Activated CD8-positive, alpha-beta T cell treated with anti-CD3 and anti-CD28 coated beads for 36 hours (primary cell): ENCODE data around the gene LRRC4C. TPM values are rescaled to one million over a fixed set of nuclear protein-coding genes. Genes with fewer than 3 reads are reported as not detected.
"Not testable (repeated sequence)": the region's sequence is repeated elsewhere in the genome, so short reads cannot be mapped to it uniquely, and the experiment has no call there.

Experiments used
- ATAC-seq: fragments of 200-7000 bp; cut with Tn5 transposase; one replicate; pipeline ENCODE4 v1.10.0; 2021; ENCODE audit warnings: mild to moderate bottlenecking, moderate library complexity
- CTCF ChIA-PET: fragments of 350-600 bp; sonication (Branson Sonifier 250); formaldehyde crosslinking; loops from one replicate; lab custom pipeline; 2021; ENCODE audit warnings: antibody characterized with exemption; lab: Charles Lee
- POLR2A ChIA-PET: fragments of 350-600 bp; sonication (Branson Sonifier 250); formaldehyde crosslinking; loops from one replicate; lab custom pipeline; 2021; ENCODE audit warnings: antibody characterized with exemption; lab: Charles Lee
- DNase-seq: peaks from one replicate; pipeline ENCODE4 v3.0.0-alpha.2; 2020
- H3K27ac Mint-ChIP-seq: one replicate; pipeline ENCODE4 v1.8.0; 2021; ENCODE audit warnings: mild to moderate bottlenecking, mixed read lengths
- H3K27me3 Mint-ChIP-seq: one replicate; pipeline ENCODE4 v1.8.0; 2021; ENCODE audit warnings: mixed read lengths
- H3K36me3 Mint-ChIP-seq: one replicate; pipeline ENCODE4 v1.8.0; 2021; ENCODE audit warnings: low read depth, mixed read lengths
- H3K4me1 Mint-ChIP-seq: one replicate; pipeline ENCODE4 v1.8.0; 2021; ENCODE audit warnings: low read depth, mixed read lengths
- H3K4me3 Mint-ChIP-seq: one replicate; pipeline ENCODE4 v1.8.0; 2021; ENCODE audit warnings: mild to moderate bottlenecking, moderate library complexity, mixed read lengths
- H3K9me3 Mint-ChIP-seq: one replicate; pipeline ENCODE4 v1.8.0; 2021; ENCODE audit warnings: mixed read lengths
- intact Hi-C: fragments of 100-400 bp; cut with micrococcal nuclease; formaldehyde crosslinking; loops from one replicate; pipeline ENCODE4 v1.10.0; 2022
- total RNA-seq, 2 experiments: library from RNA; stranded (reverse); gene quantifications; one replicate each; pipeline ENCODE4 v1.2.3, GENCODE V29; 2021
- TF ChIP-seq, protein P1 (sequence below): fragments of 200-600 bp; IDR thresholded peaks from one replicate; pipeline ENCODE4 v1.8.0; 2022; ENCODE audit warnings: antibody characterized with exemption, mild to moderate bottlenecking

The LRRC4C gene
- total RNA-seq, 2 experiments from 2014 or later: not detected

DNA sequence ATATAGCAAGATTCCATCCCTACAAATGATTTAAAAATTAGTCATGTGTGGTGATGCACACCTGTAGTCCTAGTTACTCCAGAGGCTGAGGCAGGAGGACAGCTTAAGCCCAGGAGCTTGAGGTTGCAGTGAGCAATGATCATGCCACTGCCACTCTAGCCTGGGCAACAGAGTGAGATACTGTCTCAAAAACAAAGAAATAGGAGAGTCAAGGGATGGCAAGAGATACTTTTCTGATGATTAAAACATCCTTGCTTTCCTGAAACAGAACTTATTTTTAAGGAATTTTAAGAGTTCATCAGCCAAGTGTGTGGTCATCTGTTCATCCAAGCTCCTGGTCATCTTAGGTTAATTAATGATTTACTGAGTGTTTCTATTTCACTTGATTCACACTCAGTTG lies 1252.0 kb downstream of the LRRC4C start:
- DNase-seq (no peak), ATAC-seq (no peak)
- H3K36me3 Mint-ChIP-seq: no peaks in the 10 kb centered on the region
- no peak overlapping the region for H3K27ac Mint-ChIP-seq
- no peaks in the 10 kb centered on the region for H3K4me1 Mint-ChIP-seq
- no peaks in the 10 kb centered on the region for H3K27me3 Mint-ChIP-seq
- TF ChIP-seq, protein P1, sequence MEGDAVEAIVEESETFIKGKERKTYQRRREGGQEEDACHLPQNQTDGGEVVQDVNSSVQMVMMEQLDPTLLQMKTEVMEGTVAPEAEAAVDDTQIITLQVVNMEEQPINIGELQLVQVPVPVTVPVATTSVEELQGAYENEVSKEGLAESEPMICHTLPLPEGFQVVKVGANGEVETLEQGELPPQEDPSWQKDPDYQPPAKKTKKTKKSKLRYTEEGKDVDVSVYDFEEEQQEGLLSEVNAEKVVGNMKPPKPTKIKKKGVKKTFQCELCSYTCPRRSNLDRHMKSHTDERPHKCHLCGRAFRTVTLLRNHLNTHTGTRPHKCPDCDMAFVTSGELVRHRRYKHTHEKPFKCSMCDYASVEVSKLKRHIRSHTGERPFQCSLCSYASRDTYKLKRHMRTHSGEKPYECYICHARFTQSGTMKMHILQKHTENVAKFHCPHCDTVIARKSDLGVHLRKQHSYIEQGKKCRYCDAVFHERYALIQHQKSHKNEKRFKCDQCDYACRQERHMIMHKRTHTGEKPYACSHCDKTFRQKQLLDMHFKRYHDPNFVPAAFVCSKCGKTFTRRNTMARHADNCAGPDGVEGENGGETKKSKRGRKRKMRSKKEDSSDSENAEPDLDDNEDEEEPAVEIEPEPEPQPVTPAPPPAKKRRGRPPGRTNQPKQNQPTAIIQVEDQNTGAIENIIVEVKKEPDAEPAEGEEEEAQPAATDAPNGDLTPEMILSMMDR: no peak
- POLR2A ChIA-PET: interaction anchor here (0.6 kb wide), 1 partner anchor 116 kb away, joined by 4 read pairs; no protein-coding TSS in a partner anchor
- peaks cover 7% of the 10 kb centered on the region for H3K9me3 Mint-ChIP-seq
- CTCF ChIA-PET: no interaction called here
- intact Hi-C loops: no loop called here
- H3K4me3 Mint-ChIP-seq: no peak overlapping the region

DNA sequence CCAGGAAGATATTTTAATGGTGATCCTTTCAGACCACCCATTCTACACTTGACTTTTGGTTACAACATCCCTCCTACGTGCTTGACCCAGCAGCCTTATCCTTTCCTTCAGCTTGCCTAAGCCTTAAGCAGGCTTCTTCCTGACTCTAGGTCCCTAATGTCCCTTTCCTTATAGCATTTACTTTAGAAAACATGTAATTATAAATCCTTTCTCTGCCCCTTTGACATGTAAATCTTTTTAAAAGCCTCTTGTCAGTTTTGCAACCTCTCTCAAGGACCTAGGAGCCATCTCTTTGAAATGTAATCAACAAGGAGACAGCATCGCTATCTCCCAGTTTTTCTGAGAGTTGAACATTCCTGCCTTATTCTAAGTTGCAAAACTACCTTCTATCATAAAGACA lies 1255.2 kb downstream of the LRRC4C start:
- intact Hi-C loops: no loop called here
- ATAC-seq (no peak), DNase-seq (no peak)
- no peaks in the 10 kb centered on the region for H3K4me1 Mint-ChIP-seq
- H3K36me3 Mint-ChIP-seq: no peaks in the 10 kb centered on the region
- peaks cover 5% of the 10 kb centered on the region for H3K9me3 Mint-ChIP-seq
- ChIA-PET POLR2A (no interaction called here), CTCF (no interaction called here)
- H3K27ac Mint-ChIP-seq: no peak overlapping the region
- TF ChIP-seq, protein P1: no peak
- no peak overlapping the region for H3K4me3 Mint-ChIP-seq
- H3K27me3 Mint-ChIP-seq: no peaks in the 10 kb centered on the region

DNA sequence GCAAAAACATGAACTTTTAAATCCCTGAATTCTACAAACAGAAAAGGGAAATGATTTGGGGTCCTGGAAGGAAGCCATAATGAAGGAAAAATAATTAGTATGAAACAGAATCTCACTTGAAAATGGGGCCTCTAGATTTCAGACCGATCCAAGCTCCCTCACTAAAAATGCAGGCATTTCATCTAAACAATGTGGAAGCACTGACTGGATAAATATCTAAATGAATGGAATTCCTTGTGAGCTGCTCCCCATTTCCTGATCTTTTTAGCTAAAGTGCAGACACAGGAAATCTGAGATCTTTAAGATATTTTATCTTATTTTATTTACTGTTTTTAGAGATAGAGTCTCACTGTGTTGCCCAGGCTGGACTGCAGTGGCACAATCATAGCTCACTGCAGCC lies 1255.8 kb downstream of the LRRC4C start:
- POLR2A ChIA-PET: no interaction called here

DNA sequence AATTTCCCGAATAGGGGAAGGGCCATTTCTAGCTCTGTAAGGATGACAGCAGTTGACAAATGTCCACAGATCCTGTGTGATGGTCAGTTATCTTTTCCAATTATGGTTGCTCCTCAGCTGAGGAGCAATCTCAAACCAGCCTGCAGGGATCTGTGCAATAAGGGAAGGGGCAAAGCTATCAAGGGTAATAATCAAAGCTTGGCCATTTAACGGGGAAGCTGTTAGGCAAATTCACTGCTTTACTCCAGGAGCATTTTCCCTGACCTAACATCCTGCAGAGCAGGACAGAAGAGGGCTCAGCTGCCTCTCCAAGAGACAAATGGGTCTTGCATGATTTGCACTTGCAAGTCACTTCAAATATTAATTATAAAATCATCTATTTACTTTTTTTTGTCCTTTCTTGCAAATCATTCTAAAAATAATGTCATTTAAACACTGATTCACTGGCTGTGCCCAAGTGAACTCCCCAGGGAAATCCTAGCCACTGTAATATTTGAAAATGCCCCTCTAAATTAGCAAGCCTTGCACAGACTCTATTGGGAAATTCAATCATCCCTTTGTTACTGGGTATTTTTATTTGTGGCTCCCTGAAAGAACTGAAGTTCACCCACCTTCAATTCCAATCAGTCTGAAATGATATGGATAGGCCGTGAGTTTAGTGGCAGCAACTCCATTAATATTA lies 1256.7 kb downstream of the LRRC4C start:
- Mint-ChIP-seq H3K4me1 (no peaks in the 10 kb centered on the region), H3K9me3 (peaks cover 8% of the 10 kb centered on the region), H3K36me3 (no peaks in the 10 kb centered on the region), H3K27me3 (no peaks in the 10 kb centered on the region), H3K4me3 (no peak overlapping the region), H3K27ac (no peak overlapping the region)
- TF ChIP-seq, protein P1: no peak
- ATAC-seq (no peak), DNase-seq (no peak)
- POLR2A ChIA-PET: no interaction called here
- intact Hi-C loops: no loop called here
- CTCF ChIA-PET: no interaction called here

More for the DNA sequence above, 1255.8 kb downstream of the LRRC4C start:
- H3K27me3 Mint-ChIP-seq: no peaks in the 10 kb centered on the region
- ATAC-seq (no peak), DNase-seq (no peak)
- intact Hi-C loops: no loop called here
- H3K4me1 Mint-ChIP-seq: no peaks in the 10 kb centered on the region
- CTCF ChIA-PET: no interaction called here
- H3K9me3 Mint-ChIP-seq: peaks cover 8% of the 10 kb centered on the region
- no peak overlapping the region for H3K4me3 Mint-ChIP-seq
- TF ChIP-seq, protein P1: no peak
- H3K36me3 Mint-ChIP-seq: no peaks in the 10 kb centered on the region
- no peak overlapping the region for H3K27ac Mint-ChIP-seq

DNA sequence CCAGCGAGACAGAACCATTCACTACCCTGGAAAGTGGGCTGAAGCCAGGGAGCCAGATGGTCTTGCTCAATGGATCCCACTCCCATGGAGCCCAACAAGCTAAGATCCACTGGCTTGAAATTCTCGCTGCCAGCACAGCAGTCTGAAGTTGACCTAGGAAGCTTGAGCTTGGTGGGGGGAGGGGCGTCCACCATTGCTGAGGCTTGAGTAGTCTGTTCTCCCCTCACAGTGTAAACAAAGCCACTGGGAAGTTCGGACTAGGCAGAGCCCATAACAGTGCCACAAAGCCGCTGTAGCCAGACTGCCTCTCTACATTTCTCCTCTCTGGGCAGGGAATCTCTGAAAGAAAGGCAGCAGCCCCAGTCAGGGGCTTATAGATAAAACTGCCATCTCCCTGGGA lies 1266.9 kb downstream of the LRRC4C start:
- H3K4me1 Mint-ChIP-seq, CTCF ChIA-PET, H3K9me3 Mint-ChIP-seq, H3K36me3 Mint-ChIP-seq, DNase-seq, H3K27me3 Mint-ChIP-seq, POLR2A ChIA-PET, H3K27ac Mint-ChIP-seq, H3K4me3 Mint-ChIP-seq, ATAC-seq, intact Hi-C loops: not testable (repeated sequence)
